GM19372 (cell line): Measurements from ENCODE around the gene PHETA1.
A peak's percentile ranks its signal among the peaks of the same experiment; 100 is the strongest.
"Not testable (repeated sequence)": the region's sequence is repeated elsewhere in the genome, so short reads cannot be mapped to it uniquely, and the experiment has no call there.

Source experiments
- ATAC-seq: cut with Tn5 transposase; IDR thresholded peaks from one replicate; pipeline ENCODE4 v1.9.1; 2021; ENCODE audit warnings: mild to moderate bottlenecking, low read depth, moderate library complexity; ENCODE audit not compliant: unreplicated experiment

Gene PHETA1

GRCh38 chr12:111377440-111377839 is 8.5 kb upstream of the PHETA1 start:
- no peak for ATAC-seq

DNA sequence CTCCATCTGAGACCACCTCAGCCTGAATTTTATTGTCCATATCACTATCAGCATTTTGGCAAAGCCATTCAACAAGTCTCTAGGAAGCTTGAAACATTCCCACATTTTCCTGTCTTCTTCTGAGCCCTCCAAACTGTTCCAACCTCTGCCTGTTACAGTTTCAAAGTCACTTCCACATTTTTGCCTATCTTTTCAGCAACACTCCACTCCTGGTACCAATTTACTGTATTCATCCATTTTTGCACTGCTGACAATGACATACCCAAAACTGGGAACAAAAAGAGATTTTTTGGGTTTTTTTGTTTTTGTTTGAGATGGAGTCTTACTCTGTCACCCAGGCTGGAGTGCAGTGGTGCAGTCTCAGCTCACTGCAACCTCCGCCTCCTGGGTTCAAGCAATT is 4.3 kb upstream of the PHETA1 start:
- ATAC-seq = not testable (repeated sequence)

DNA sequence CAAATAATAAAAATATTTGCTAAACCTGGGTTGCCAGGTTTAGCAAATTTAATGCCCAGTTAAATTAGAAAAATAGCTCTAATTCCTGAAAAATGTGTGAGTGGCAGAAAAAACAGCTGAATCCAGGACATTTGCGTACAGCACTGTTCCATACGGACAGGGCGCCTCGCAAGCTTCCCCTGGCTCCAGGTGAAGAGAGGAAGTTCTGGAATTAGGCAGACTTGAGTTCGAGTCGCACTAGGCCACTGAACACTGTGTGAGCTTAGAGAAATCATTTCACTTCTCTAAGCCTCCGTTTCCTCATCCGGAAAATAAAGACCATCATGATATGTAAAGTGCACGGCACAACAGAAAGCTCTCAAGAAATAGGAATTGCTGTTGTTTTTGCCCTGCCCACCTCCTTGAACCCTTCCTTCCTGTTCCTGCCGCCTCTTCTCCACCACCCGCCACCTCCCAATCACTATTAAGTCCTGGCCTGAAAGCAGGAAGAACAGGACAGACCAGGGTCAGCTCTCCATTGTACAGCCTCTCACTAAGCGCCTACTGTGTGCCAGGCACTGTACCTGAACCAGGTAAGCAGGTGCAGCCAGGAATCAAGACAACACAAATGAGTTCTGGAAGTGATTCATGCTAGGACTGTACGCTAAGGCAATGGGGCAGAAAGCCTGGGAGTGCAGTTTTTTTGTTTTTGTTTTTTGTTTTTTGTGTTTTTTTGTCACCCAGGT is 763 bp upstream of the PHETA1 start:
- no peak for ATAC-seq

DNA sequence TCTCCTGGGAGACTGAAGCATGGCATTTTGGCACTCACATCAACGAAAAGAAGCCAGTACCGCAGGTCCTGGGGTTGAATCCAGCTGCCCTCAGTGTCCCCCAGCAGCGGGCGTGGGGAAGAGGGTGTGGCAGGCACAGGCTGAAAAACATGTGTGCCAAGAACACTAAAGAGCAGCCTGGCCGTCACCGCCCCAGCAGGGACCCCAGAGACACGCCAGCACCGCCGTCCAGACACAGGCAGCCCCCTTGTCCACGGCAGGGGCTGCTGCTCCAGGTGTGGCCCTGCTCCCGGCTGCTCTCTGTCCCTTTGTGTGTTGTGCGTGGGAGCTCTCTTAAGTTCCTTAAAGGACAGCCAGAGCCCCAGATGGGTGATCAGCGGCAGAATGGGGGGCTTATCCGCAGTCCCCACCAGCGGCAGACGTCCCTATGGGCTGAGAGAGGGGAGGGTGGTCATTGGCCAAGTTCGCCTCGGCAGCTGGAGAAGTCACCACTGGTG is 556 bp downstream of the PHETA1 start:
- peak; percentile 9 for ATAC-seq

DNA sequence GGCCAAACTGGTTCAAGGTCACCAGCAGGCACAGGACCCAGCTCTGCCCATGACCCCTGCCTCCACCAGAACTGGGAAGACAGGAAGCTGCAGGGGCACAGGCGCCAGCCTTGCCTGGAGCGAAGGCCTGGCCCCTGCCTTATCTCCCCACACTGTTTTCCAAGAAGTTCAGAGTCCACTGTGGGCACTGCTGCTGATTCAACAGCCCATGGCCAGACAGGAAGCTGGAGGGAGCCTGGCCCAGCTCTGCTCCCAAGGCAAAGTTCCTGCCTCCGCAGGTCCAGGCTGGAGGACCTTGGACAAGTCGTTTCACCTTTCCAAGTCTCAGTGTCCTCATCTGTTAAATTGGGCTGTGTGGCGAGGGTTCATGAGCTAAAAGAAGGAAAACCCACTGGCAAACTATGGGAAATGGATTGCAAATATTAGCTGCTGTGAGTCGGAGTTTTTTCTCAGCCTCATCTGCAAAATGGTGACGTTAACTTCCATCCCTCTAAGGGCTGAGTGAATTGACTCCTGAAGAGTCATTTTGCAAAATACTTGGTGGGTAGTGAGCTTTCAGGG is 1.2 kb downstream of the PHETA1 start:
- no peak for ATAC-seq

DNA sequence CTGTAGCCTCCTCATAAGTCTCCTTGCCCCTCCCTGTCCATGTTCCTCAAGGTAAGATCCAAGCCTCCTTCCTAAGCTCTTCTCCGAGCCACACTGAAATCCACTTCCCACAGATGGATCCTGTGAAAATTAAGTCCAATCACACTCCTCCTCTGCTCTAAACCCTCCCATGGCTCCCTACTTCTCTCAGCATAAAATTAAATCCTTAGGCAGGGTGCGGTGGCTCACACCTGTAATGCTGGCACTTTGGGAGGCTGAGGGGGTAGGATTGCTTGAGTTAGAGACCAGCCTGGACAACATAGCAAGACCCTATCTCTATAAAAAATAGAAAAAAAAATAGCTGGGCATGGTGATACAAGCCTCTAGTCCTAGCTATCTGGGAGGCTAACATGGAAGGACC is 2.3 kb downstream of the PHETA1 start:
- no peak for ATAC-seq

DNA sequence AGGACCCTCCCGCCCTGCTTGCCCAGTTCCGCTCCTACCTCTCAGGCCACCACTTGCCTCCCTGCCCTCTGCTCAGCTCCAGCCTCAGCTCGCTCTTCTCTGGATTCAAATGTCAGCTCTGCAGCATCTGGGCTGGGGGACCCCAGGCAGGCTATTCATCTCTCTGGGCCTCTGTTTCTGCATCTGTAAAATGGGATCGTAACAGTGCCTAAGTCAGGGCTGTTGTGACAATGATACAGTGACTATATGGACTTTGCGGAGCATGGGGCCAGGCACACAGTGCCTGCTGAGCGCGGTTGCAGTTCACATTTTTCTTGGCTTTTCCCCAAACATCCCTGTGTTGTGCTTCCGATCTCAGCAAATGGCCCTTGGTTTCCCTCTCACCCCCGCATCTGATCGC is 2.8 kb downstream of the PHETA1 start:
- no peak for ATAC-seq

- no peak for ATAC-seq
Measured at GRCh38 chr12:111363578-111363977, 5.3 kb downstream of the PHETA1 start.

GRCh38 chr12:111362687-111363475 is 6.0 kb downstream of the PHETA1 start:
- ATAC-seq = no peak

DNA sequence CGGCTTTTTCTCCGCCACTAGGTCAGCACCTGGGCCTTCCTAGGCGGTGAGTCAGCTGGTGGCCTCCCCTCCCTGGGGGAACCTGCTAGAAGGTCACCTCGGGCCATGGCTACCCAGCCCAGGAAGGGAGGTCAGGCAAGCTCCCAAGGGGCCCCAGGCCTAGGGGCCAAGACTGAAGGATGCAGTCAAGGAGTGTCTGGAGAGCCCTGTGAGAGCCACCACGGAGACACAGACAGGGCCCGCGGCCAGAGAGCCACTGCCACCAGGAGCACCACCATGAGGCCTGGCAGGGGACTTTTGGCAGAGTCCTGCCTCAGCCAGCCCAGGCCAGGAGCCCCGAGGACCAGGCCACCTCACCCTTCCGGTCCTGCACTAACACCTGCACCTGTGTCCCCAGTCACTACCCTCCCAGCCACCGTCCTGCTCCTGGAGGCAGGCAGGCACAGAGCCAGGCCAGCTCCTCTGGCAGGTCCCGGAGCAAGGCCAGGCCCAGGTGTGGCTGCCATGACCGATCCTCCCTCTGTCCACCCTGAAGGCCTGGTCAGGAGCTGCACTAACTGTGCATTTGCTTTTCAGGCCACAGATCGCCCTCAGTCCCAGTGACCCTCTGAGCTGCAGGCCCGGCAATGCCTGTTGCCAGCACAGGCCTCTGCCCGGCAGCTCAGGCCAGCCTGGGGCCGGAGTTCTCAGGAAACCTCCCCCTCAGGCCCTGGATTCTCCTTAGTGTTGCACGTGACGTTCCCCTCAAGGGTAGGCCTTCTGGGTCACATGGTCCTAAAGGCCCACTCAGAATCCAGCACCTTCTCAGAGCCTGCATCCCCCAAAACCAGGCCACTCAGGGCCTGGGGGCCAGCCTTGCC is 6.9 kb downstream of the PHETA1 start:
- no peak for ATAC-seq

GRCh38 chr12:111361073-111361716 is 7.7 kb downstream of the PHETA1 start:
- no peak for ATAC-seq

- no peak for ATAC-seq
Measured at GRCh38 chr12:111360325-111360930, 8.5 kb downstream of the PHETA1 start.

- ATAC-seq = no peak
Measured at GRCh38 chr12:111359914-111360276, 9.0 kb downstream of the PHETA1 start.

DNA sequence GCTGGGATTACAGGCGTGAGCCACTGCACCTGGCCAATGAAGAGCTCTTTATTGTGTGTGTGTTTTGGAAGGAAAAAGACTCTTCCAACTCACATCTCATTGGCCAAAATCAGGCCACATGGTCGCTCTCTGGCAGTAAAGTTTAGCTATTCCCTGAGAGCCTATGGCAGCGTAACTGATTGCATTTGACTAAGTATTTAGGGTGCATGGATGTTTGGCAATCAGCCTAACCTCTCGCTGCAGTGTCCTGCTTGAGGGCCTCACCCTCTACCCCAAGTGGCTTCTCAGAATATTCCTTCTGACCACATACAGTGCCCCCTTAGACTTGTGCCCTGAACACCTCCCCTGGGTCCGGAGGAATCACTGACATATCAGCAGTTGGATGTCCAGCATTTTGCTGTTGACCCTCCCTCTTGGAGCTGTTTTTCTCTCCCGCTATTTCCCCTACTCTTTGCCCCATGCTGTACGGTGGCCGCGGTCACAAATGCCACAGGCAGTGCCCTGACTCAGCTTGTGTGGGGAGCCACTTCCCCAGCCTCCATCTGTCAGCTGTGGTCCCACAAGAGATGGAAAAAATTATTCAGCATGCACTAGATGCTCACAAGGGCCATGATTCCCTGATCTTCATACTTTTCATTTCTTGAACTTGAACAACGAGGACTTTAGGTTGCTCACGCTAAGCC is 9.5 kb downstream of the PHETA1 start:
- ATAC-seq = no peak

DNA sequence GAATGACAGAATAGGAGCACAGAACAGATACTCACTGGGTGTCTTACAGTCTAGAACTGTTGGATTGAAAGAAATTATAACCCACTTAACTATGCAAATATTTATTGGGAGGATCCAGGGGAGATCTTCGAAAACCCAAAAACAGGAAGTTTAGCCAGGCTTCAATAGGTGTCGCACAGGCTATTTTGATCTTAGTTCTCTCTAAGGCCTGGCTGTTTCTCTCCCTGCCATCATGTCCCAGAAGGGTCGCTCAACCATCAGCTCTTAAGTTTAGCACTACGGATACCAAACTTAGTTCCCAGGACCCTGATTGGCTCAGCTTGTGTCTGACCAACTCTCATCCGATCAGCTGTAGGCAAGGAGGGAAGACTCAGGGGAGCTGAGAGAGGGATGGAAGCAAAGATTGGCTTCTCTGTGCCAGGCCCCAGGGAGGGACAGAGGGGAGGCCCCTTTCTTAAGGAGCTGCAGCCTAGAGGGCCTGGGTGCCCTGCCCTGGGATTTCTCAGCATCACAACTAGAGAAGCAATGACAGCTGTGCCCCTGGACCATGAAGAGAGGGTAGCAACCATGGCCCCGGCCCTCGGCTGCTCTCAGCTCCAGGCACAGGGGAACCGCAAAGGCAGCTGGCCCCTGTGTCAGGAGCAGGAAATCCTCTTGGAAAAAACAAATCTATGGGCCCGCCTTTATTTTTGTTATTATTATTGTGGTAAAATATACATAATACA is 13.5 kb downstream of the PHETA1 start:
- no peak for ATAC-seq

DNA sequence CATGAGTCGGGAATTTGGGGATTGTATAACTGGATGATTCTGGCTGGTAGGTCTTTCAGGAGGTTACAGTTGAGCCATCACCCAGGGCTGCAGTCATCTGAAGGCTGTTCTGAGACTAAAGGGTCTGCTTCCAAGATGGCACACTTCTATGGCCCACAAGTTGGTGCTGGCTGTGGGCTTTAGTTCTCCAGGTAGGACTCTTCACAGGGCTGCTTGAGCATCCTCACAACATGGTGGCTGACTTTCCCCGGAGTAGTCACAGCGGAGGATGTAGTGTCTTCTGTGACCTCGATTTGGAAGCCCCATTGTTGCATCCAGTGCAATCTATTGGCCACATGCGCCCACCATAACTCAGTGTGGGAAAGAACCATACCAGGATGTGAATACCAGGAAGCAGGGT is 14.4 kb downstream of the PHETA1 start:
- no peak for ATAC-seq

DNA sequence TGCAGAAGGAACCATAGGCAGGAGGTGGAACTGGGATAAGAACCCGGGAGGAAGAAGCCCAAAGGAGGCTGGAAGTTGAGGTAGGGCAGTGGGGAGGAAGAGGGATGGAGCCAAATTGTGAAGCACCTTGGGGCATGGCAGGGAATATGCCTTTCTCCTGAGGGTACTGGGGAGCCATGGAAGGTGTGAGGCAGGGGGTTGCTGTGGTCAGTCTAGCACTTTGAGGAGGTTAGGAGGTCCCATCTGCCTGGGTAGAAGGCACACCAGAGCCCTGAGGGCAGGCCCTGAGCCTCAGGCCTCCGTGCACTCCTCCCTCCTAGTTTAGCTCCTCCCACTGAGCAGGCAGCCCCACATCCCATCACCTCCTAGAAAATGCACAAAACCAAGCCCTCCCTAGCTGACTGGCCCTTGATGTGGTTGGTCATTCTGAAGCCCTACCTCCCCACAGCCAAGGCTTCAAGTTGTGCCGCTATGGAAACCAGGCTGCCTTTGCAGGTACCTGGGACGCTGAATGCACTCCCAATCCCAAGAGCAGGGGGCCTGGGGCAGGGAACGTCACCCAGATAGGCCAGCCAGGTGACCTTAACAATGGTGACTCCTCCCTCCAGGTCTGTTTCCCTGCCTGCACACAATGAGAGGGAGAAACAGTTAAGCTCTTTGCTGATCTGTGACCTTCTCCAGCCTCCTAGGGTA is 15.1 kb downstream of the PHETA1 start:
- no peak for ATAC-seq

DNA sequence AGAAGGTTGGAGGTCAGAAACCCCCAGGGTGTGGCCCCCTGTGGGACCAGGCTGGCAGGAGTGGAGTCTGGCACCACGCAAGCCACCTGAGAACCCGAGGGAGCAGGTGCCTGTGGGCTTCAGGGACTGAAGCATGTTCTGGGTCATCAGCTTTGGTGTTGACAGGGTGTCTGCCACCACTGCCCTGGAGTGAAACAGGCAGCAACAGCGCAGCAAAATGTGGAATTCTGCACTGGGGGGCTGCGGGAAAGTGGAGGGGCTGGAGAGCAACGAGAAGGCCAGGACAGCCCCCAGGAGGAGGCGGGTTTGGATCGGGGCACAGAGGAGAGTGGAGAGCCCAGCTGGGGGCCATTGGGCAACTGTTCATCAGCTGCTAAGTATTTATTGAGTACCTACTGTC is 15.9 kb downstream of the PHETA1 start:
- no peak for ATAC-seq
